GDM1 (cell line): ENCODE data around the gene DBH.
"Not testable (repeated sequence)": the region's sequence is repeated elsewhere in the genome, so short reads cannot be mapped to it uniquely, and the experiment has no call there.

Experiments used
- DNase-seq: peaks from one replicate; lab custom pipeline; 2025; lab: John Stamatoyannopoulos, UW

Gene DBH

GRCh38 chr9:133622555-133622954 is 13.6 kb upstream of the DBH start:
- no peak for DNase-seq

- not testable (repeated sequence) for DNase-seq
Observed at GRCh38 chr9:133626008-133626407, 10.2 kb upstream of the DBH start.

GRCh38 chr9:133627341-133627740 is 8.8 kb upstream of the DBH start:
- DNase-seq: no peak

GRCh38 chr9:133628766-133629165 is 7.4 kb upstream of the DBH start:
- no peak for DNase-seq

GRCh38 chr9:133629221-133630110 is 6.7 kb upstream of the DBH start:
- DNase-seq: no peak

GRCh38 chr9:133631111-133631510 is 5.1 kb upstream of the DBH start:
- no peak for DNase-seq

GRCh38 chr9:133632806-133633680 is 3.1 kb upstream of the DBH start:
- no peak for DNase-seq

- DNase-seq: no peak
Observed at GRCh38 chr9:133633681-133634080, 2.5 kb upstream of the DBH start.

- no peak for DNase-seq
Observed at GRCh38 chr9:133634081-133634691, 2.0 kb upstream of the DBH start.

GRCh38 chr9:133635098-133635497 is 1.1 kb upstream of the DBH start:
- DNase-seq: no peak

GRCh38 chr9:133636902-133637301 is 739 bp downstream of the DBH start:
- no peak for DNase-seq

- no peak for DNase-seq
Observed at GRCh38 chr9:133637451-133638055, 1.4 kb downstream of the DBH start.

GRCh38 chr9:133638076-133638475 is 1.9 kb downstream of the DBH start:
- no peak for DNase-seq

- DNase-seq: no peak
Observed at GRCh38 chr9:133638711-133639110, 2.5 kb downstream of the DBH start.

- no peak for DNase-seq
Observed at GRCh38 chr9:133639613-133640012, 3.5 kb downstream of the DBH start.

GRCh38 chr9:133640160-133640559 is 4.0 kb downstream of the DBH start:
- DNase-seq: no peak

- no peak for DNase-seq
Observed at GRCh38 chr9:133640580-133641395, 4.6 kb downstream of the DBH start.

GRCh38 chr9:133641396-133641655 is 5.2 kb downstream of the DBH start:
- no peak for DNase-seq

GRCh38 chr9:133641861-133642595 is 5.9 kb downstream of the DBH start:
- no peak for DNase-seq

GRCh38 chr9:133642708-133643361 is 6.7 kb downstream of the DBH start:
- no peak for DNase-seq
